A549 (cell line): Measurements from ENCODE around the gene TEX261. TPM values are rescaled to one million over a fixed set of nuclear protein-coding genes. Genes with fewer than 3 reads are reported as not detected.
A peak's percentile ranks its signal among the peaks of the same experiment; 100 is the strongest.

Experiments
- ATAC-seq, 2 experiments: fragments of 200-7000 bp in 1 of 2; fragments of >200 bp in 1 of 2; cut with Nextera tagmentation in 1 of 2; cut with Tn5 transposase in 1 of 2; 3 replicates each; pipeline versions ENCODE4 v1.8.0 to v1.9.1; 2018 to 2020; ENCODE audit warnings: mild to moderate bottlenecking in 1 of 2, moderate library complexity in 1 of 2
- CTCF ChIA-PET: fragments of 300-600 bp; sonication (Branson Sonifier 250); formaldehyde crosslinking; extraction: SDS; loops from one replicate; lab custom pipeline; 2021; ENCODE audit warnings: antibody characterized with exemption, inconsistent platforms; lab: Yijun Ruan, JAX
- POLR2A ChIA-PET: fragments of 350-600 bp; formaldehyde crosslinking; extraction: SDS; loops from one replicate; lab custom pipeline; 2021; ENCODE audit warnings: antibody characterized with exemption, inconsistent platforms; lab: Yijun Ruan, JAX
- DNase-seq, 2 experiments: peaks; one replicate each; pipeline versions ENCODE4 v3.0.0 to v3.0.0-alpha.2; 2011 to 2016; ENCODE audit warnings: low read depth in 1 of 2, low spot score in 1 of 2
- FAIRE-seq: peaks from 2 replicates; lab custom pipeline; 2011; peaks lifted over from hg19 to GRCh38; lab: Jason Lieb, UNC
- H3K27ac ChIP-seq, 2 experiments: fragments of >200 bp; sonication (Bioruptor Twin); formaldehyde crosslinking; 3 replicates each; pipeline ENCODE4 v1.5.1; 2016 to 2017
- H3K4me1 ChIP-seq: fragments of >200 bp; sonication (Bioruptor Twin); formaldehyde crosslinking; 3 replicates; pipeline ENCODE4 v1.6.1; 2016
- H3K4me2 ChIP-seq: fragments of >200 bp; sonication (Bioruptor Twin); formaldehyde crosslinking; 3 replicates; pipeline ENCODE4 v1.6.1; 2016
- H3K4me3 ChIP-seq: fragments of >200 bp; sonication (Bioruptor Twin); formaldehyde crosslinking; 3 replicates; pipeline ENCODE4 v1.5.1; 2016
- H3K9me3 ChIP-seq: fragments of >200 bp; sonication (Bioruptor Twin); formaldehyde crosslinking; 3 replicates; pipeline ENCODE4 v1.6.1; 2016
- ATOH8 ChIP-seq: fragments of 250-450 bp; sonication (Bioruptor Pico); IDR thresholded peaks from 2 replicates; pipeline ENCODE4 v1.5.0; 2020; ENCODE audit warnings: low read depth, mild to moderate bottlenecking, moderate library complexity
- BCL3 ChIP-seq: fragments of >200 bp; sonication (Bioruptor Twin); formaldehyde crosslinking; IDR thresholded peaks from 3 replicates; pipeline ENCODE4 v1.6.1; 2016
- CHD2 ChIP-seq: fragments of 150-350 bp; IDR thresholded peaks from 2 replicates; pipeline ENCODE4 v1.6.1; 2014; ENCODE audit warnings: low read length; ENCODE audit not compliant: partially characterized antibody
- EHF ChIP-seq: fragments of 250-450 bp; sonication (Bioruptor Pico); IDR thresholded peaks from 2 replicates; pipeline ENCODE4 v1.5.0; 2020; ENCODE audit warnings: mild to moderate bottlenecking
- EP300 ChIP-seq, 2 experiments: fragments of >200 bp; sonication (Bioruptor Twin); formaldehyde crosslinking; IDR thresholded peaks; 2 replicates in 1 of 2; 3 replicates in 1 of 2; pipeline ENCODE4 v1.6.1; 2016 to 2017
- GATA3 ChIP-seq: IDR thresholded peaks from 2 replicates; pipeline ENCODE4 v1.6.1; 2012; ENCODE audit warnings: borderline replicate concordance
- HEYL ChIP-seq: fragments of 250-450 bp; sonication (Bioruptor Pico); IDR thresholded peaks from 2 replicates; pipeline ENCODE4 v1.8.0; 2021; ENCODE audit warnings: mild to moderate bottlenecking, moderate library complexity
- HOXA7 ChIP-seq: fragments of 250-450 bp; sonication (Bioruptor Pico); IDR thresholded peaks from 2 replicates; pipeline ENCODE4 v1.5.0; 2020; ENCODE audit warnings: mild to moderate bottlenecking, moderate library complexity
- HOXB5 ChIP-seq: fragments of 250-450 bp; sonication (Bioruptor Pico); IDR thresholded peaks from 2 replicates; pipeline ENCODE4 v1.5.0; 2020; ENCODE audit warnings: mild to moderate bottlenecking, moderate library complexity
- JUN ChIP-seq, 2 experiments: fragments of >200 bp; sonication (Bioruptor Twin); formaldehyde crosslinking; IDR thresholded peaks; 2 replicates in 1 of 2; 3 replicates in 1 of 2; pipeline ENCODE4 v1.6.1; 2016 to 2017
- KDM1A ChIP-seq: fragments of 200-600 bp; sonication (generic); IDR thresholded peaks from 2 replicates; pipeline ENCODE4 v1.6.1; 2016; ENCODE audit warnings: low read depth, mild to moderate bottlenecking
- KDM5A ChIP-seq: fragments of 200-600 bp; sonication (generic); IDR thresholded peaks from 2 replicates; pipeline ENCODE4 v1.6.1; 2016; ENCODE audit warnings: antibody characterized with exemption, mild to moderate bottlenecking
- NFE2L2 ChIP-seq: fragments of 150-350 bp; conservative IDR thresholded peaks from 2 replicates; pipeline ENCODE4 v1.6.1; 2014; ENCODE audit warnings: low read length
- NR3C1 ChIP-seq: fragments of >200 bp; sonication (Bioruptor Twin); formaldehyde crosslinking; IDR thresholded peaks from 3 replicates; pipeline ENCODE4 v1.6.1; 2017
- RARB ChIP-seq: fragments of 250-450 bp; sonication (Bioruptor Pico); IDR thresholded peaks from 2 replicates; pipeline ENCODE4 v1.8.0; 2021; ENCODE audit warnings: mild to moderate bottlenecking, moderate library complexity
- REST ChIP-seq: fragments of 200-600 bp; sonication (generic); IDR thresholded peaks from 2 replicates; pipeline ENCODE4 v1.6.1; 2016; ENCODE audit warnings: antibody characterized with exemption, mild to moderate bottlenecking, moderate library complexity
- TFCP2L1 ChIP-seq: fragments of 250-450 bp; sonication (Bioruptor Pico); IDR thresholded peaks from 2 replicates; pipeline ENCODE4 v1.5.0; 2021; ENCODE audit warnings: mild to moderate bottlenecking
- ZC3H11A ChIP-seq: fragments of 450-650 bp; IDR thresholded peaks from 2 replicates; pipeline ENCODE4 v1.6.1; 2014; ENCODE audit warnings: antibody characterized with exemption, mild to moderate bottlenecking
- ZFP36 ChIP-seq: fragments of 450-650 bp; IDR thresholded peaks from 2 replicates; pipeline ENCODE4 v1.6.1; 2014; ENCODE audit warnings: borderline replicate concordance; ENCODE audit not compliant: partially characterized antibody
- WGBS: methylation state at CpG from one replicate; pipeline ENCODE4 v1.1.6; 2017; ENCODE audit errors: missing lambda C conversion rate; 5-methylcytosine and 5-hydroxymethylcytosine counted together
- polyA plus RNA-seq, 4 experiments: library from polyadenylated mRNA; depleted of rRNA in 3 of 4; stranded (reverse); fragments of >200 nt; fragmentation: RNase III in 1 of 4; extraction: RNeasy Plus Mini Kit Qiagen cat#74134 plus additional on column Dnase treatment in 1 of 4; gene quantifications; 2 replicates in 3 of 4; 3 replicates in 1 of 4; pipeline ENCODE4 v1.2.3, GENCODE V29; 2011 to 2017
- TF ChIP-seq, protein P1 (sequence below): fragments of >200 bp; sonication (Bioruptor Twin); formaldehyde crosslinking; IDR thresholded peaks from 2 replicates; pipeline ENCODE4 v1.6.1; 2016
- TF ChIP-seq, protein P2 (sequence below): IDR thresholded peaks from 2 replicates; pipeline ENCODE4 v1.6.1; 2012; ENCODE audit warnings: low read depth, borderline replicate concordance

The TEX261 gene
- polyA plus RNA-seq, 2 of the 4 experiments (the other 2 are of a cell fraction), result 71.3 to 87.1 TPM

- 0 out of 2 replicates have a peak, but pooled peaks have one; percentile 12 for TF ChIP-seq NFE2L2
- TF ChIP-seq REST, result no peak
- TF ChIP-seq HOXB5, result no peak
- no peak for TF ChIP-seq KDM1A
- no peak for TF ChIP-seq HOXA7 (CRISPR knock-in tag)
- TF ChIP-seq NR3C1, result no peak
- TF ChIP-seq HEYL (CRISPR knock-in tag), result no peak
- TF ChIP-seq, all 56 proteins: peak for 1
- Histone ChIP-seq H3K4me3 (no peak overlapping the region), H3K4me1 (peaks cover 5% of the 10 kb centered on the region; the same call in 1 of the 3 replicates), H3K9me3 (no peaks in the 10 kb centered on the region), H3K4me2 (no peak overlapping the region), H3K27ac (no peak overlapping the region)
- ATAC-seq (no peak), FAIRE-seq (no peak), DNase-seq (no peak)
- WGBS, result 48% methylated on average over 11 of the region's 11 CpGs
- ChIA-PET POLR2A (no interaction called here), CTCF (interaction anchor here (1.8 to 5.7 kb wide), 3 partner anchors 11 to 133 kb away, joined by 4 to 37 read pairs (median 8); no protein-coding TSS in a partner anchor)
Observed at GRCh38 chr2:71003966-71004755, 9.5 kb upstream of the TEX261 start.

DNA sequence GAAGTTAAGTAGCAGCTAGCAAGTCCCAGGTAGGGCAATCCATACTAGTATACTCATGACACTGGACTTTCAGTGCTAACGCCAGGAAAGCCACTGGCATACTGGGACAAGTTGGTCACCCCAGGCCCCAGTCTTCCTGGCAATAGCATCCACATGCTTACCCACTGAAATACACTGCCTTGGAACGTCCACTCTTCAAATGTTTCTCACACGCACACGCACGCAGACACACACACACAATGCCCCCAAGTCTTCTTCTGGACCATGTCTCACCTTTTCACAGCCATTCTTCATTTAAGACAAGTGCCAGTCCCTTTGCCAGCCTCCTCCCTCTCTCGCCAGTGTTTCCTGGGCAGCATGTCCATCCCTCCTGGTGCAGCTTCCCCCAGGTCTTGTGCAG lies 8.7 kb upstream of the TEX261 start:
- no peak for ATAC-seq
- DNase-seq, result no peak
- H3K4me2 ChIP-seq, result no peak overlapping the region
- POLR2A ChIA-PET, result no interaction called here
- H3K4me3 ChIP-seq, result no peak overlapping the region
- 61% methylated on average over 6 of the region's 6 CpGs for WGBS
- FAIRE-seq, result no peak
- no peak overlapping the region for H3K27ac ChIP-seq
- peaks cover 5% of the 10 kb centered on the region; the same call in 1 of the 3 replicates for H3K4me1 ChIP-seq
- no peaks in the 10 kb centered on the region for H3K9me3 ChIP-seq
- TF ChIP-seq KDM5A (no peak), EHF (CRISPR knock-in tag) (no peak), TFCP2L1 (CRISPR knock-in tag) (no peak), ZC3H11A (no peak), ATOH8 (CRISPR knock-in tag) (no peak), BCL3 (no peak), CHD2 (no peak), GATA3 (no peak), REST (no peak), EP300 (IDR thresholded peaks at IDR 0.05) (no peak), RARB (no peak), JUN (IDR thresholded peaks at IDR 0.05) (no peak), ZFP36 (no peak)
- TF ChIP-seq, protein P1, sequence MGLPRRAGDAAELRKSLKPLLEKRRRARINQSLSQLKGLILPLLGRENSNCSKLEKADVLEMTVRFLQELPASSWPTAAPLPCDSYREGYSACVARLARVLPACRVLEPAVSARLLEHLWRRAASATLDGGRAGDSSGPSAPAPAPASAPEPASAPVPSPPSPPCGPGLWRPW, result no peak
- TF ChIP-seq, protein P2, sequence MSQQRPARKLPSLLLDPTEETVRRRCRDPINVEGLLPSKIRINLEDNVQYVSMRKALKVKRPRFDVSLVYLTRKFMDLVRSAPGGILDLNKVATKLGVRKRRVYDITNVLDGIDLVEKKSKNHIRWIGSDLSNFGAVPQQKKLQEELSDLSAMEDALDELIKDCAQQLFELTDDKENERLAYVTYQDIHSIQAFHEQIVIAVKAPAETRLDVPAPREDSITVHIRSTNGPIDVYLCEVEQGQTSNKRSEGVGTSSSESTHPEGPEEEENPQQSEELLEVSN, result no peak
- TF ChIP-seq, all 56 proteins: peak for 0
- CTCF ChIA-PET, result interaction anchor here (3.4 to 5.7 kb wide), 2 partner anchors 19 to 213 kb away, joined by 15 to 37 read pairs; partner anchors contain the start of gene FIGLA
